ENCODE results near the gene SPPL3. TPM values are rescaled to one million over a fixed set of nuclear protein-coding genes. Genes with fewer than 3 reads are reported as not detected.

The SPPL3 gene
- total RNA-seq, 4 donors from 2014 or later, result 25.5 to 30.4 (median 29.0) TPM

DNA sequence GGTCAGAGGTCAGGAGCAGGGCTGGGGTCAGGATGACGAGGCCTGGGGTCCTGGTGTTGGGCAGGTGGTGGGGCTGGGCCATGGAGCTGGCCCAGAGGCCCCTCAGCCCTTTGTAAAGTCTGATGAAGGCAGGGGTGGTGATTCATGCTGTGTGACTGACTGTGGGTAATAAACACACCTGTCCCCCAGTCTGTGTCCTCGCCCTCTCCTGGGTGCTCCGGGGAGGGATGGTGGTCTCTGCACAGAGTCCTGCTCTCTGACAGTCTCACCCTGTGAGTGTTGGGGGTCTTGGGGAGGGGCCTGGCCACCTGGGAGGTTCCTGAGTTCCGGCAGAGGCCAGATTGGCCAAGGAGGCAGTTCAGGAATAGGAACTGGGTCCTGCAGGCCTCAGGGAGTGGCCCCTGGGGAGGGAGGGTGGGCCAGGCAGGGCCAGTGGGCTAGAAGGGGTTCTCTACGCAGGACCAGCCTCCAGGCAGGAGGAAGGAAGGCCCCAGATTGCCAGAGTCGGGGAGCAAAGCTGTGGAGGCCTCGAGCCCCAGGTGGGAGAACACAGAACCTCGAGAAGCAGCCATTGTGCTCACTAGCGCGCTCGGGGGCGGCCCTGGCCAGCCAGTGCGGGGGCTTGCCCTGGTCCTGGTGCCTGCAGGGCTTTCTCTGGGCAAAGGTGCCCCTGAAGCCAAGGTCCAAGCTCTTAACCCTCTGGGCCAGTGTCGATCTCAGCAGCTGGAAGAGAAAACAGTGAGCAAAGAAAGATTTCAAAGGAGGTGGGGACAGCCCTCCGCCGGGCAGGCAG, 164.1 kb downstream of the SPPL3 start:
- DNase-seq (ENCODE audit: low spot score in 2 of 2), result no peak
- Histone ChIP-seq H3K9me3 (no peaks in the 10 kb centered on the region), H3K36me3 (peaks cover 0 to 43% (median 0%) of the 10 kb centered on the region in 3 donors), H3K27me3 (no peaks in the 10 kb centered on the region), H3K4me3 (no peak overlapping the region), H3K4me1 (no peaks in the 10 kb centered on the region), H3K27ac (no peak overlapping the region)
- TF ChIP-seq, protein P1, sequence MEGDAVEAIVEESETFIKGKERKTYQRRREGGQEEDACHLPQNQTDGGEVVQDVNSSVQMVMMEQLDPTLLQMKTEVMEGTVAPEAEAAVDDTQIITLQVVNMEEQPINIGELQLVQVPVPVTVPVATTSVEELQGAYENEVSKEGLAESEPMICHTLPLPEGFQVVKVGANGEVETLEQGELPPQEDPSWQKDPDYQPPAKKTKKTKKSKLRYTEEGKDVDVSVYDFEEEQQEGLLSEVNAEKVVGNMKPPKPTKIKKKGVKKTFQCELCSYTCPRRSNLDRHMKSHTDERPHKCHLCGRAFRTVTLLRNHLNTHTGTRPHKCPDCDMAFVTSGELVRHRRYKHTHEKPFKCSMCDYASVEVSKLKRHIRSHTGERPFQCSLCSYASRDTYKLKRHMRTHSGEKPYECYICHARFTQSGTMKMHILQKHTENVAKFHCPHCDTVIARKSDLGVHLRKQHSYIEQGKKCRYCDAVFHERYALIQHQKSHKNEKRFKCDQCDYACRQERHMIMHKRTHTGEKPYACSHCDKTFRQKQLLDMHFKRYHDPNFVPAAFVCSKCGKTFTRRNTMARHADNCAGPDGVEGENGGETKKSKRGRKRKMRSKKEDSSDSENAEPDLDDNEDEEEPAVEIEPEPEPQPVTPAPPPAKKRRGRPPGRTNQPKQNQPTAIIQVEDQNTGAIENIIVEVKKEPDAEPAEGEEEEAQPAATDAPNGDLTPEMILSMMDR (IDR thresholded peaks at IDR 0.05), result no peak
- TF ChIP-seq EP300 (IDR thresholded peaks at IDR 0.05), result no peak
- TF ChIP-seq POLR2A (IDR thresholded peaks at IDR 0.05), result no peak
- 74 to 75% methylated on average over 15 to 16 of the region's 16 CpGs for WGBS, 2 donors

DNA sequence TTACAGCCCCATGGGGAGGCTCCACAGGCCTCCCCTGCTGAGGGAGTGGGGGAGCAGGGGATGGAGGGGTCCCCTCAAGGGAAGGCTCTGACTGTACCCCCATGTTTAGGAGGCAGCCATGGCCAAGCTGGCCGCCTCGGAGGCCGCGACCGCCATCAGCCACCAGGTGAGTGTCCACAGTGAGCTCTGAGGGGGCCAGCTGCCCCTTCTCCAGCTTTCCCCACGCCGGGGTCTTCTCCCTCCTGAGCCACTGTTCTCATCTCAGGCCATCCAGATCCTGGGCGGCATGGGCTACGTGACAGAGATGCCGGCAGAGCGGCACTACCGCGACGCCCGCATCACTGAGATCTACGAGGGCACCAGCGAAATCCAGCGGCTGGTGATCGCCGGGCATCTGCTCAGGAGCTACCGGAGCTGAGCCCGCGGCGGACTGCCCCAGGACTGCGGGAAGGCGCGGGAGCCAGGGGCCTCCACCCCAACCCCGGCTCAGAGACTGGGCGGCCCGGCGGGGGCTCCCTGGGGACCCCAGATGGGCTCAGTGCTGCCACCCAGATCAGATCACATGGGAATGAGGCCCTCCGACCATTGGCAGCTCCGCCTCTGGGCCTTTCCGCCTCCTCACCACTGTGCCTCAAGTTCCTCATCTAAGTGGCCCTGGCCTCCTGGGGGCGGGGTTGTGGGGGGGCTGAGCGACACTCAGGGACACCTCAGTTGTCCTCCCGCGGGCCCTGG, 165.0 kb downstream of the SPPL3 start:
- H3K4me3 ChIP-seq, result no peak overlapping the region
- 90 to 94% methylated on average over 27 to 30 of the region's 38 CpGs for WGBS, 2 donors
- TF ChIP-seq EP300 (IDR thresholded peaks at IDR 0.05), result no peak
- TF ChIP-seq POLR2A (IDR thresholded peaks at IDR 0.05), result no peak
- TF ChIP-seq, protein P1 (IDR thresholded peaks at IDR 0.05), result no peak
- H3K9me3 ChIP-seq, result no peaks in the 10 kb centered on the region
- DNase-seq (ENCODE audit: low spot score in 2 of 2), result no peak
- no peak overlapping the region for H3K27ac ChIP-seq
- peaks cover 0 to 45% (median 0%) of the 10 kb centered on the region in 3 donors for H3K36me3 ChIP-seq
- H3K27me3 ChIP-seq, result no peaks in the 10 kb centered on the region
- H3K4me1 ChIP-seq, result no peaks in the 10 kb centered on the region

- peaks cover 0 to 53% (median 0%) of the 10 kb centered on the region in 3 donors for H3K36me3 ChIP-seq
- no peaks in the 10 kb centered on the region for H3K27me3 ChIP-seq
- 74 to 84% methylated on average over 12 to 16 of the region's 31 CpGs for WGBS, 2 donors
- H3K27ac ChIP-seq, result no peak overlapping the region
- H3K4me1 ChIP-seq, result no peaks in the 10 kb centered on the region
- no peaks in the 10 kb centered on the region for H3K9me3 ChIP-seq
- no peak overlapping the region for H3K4me3 ChIP-seq
- no peak for TF ChIP-seq POLR2A (IDR thresholded peaks at IDR 0.05)
- TF ChIP-seq, protein P1 (IDR thresholded peaks at IDR 0.05), result no peak
- no peak for TF ChIP-seq EP300 (IDR thresholded peaks at IDR 0.05)
- no peak for DNase-seq (ENCODE audit: low spot score in 2 of 2)
Observed at GRCh38 chr12:120738252-120739030, 165.7 kb downstream of the SPPL3 start.

DNA sequence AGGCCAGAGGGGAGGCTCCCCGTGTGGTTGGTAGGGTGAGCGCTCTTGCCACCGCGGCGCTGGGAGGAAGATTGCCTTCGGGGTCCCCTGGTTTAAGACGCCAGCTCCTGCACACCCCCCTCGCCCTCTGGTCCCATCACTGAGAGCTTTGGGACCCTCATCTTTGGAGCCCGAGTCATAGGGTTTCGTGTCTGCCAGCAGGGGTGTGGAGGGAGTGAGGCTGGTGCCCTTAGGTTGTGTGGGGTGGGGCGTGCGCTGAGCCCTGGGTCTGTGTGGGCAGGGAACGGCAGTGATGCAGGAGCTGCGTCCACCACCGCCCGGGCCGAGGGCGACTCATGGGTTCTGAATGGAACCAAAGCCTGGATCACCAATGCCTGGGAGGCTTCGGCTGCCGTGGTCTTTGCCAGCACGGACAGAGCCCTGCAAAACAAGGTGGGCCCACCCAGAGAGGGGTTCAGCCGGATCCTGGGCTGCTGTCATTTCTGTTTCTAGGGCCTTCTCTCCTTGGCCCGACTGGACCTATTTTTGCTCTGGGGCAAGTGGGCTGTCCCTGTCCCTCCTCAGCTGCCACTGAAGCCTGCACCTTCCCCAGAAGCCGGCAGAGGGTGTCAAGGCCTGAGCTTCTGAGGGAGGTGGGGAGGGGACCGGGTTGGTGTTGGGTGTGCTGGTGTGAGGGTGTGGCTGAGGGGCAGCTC, 166.5 kb downstream of the SPPL3 start:
- Histone ChIP-seq H3K36me3 (peaks cover 0 to 56% (median 0%) of the 10 kb centered on the region in 3 donors), H3K9me3 (no peaks in the 10 kb centered on the region), H3K27me3 (no peaks in the 10 kb centered on the region), H3K4me3 (no peak overlapping the region), H3K4me1 (no peaks in the 10 kb centered on the region), H3K27ac (no peak overlapping the region)
- DNase-seq (ENCODE audit: low spot score in 2 of 2), result no peak
- TF ChIP-seq, protein P1 (IDR thresholded peaks at IDR 0.05), result peak in 2 of 5 experiments; percentile 16 to 22
- TF ChIP-seq POLR2A (IDR thresholded peaks at IDR 0.05), result no peak
- 75 to 80% methylated on average over 9 to 13 of the region's 25 CpGs for WGBS, 2 donors

Data from tibial nerve (tissue), 4 donors.